ENCODE data around the gene ALOX12.

- TF ChIP-seq CTCF (IDR thresholded peaks at IDR 0.05): no peak
- no peak for TF ChIP-seq POLR2A (IDR thresholded peaks at IDR 0.05)
Measured at GRCh38 chr17:7056386-7056785, 60.5 kb downstream of the ALOX12 start.
